Erythroblast (primary cell): ENCODE data around the gene WNT7A.

Experiments used
- DNase-seq, 2 experiments: peaks; one replicate each; lab custom pipeline; 2025; lab: John Stamatoyannopoulos, UW
- GATA1 ChIP-seq: IDR thresholded peaks from 2 replicates; pipeline ENCODE4 v1.6.1; 2011; ENCODE audit warnings: low read depth, mild to moderate bottlenecking, control low read depth, low read length, moderate library complexity
- POLR2A ChIP-seq: IDR thresholded peaks from 2 replicates; pipeline ENCODE4 v1.6.1; 2011; ENCODE audit warnings: mild to moderate bottlenecking, low read length

Gene WNT7A

GRCh38 chr3:13772885-13773745 is 106.8 kb downstream of the WNT7A start:
- DNase-seq: no peak
- TF ChIP-seq POLR2A (no peak), GATA1 (no peak)

GRCh38 chr3:13772321-13772745 is 107.5 kb downstream of the WNT7A start:
- no peak for DNase-seq
- TF ChIP-seq POLR2A: no peak
- no peak for TF ChIP-seq GATA1

GRCh38 chr3:13771496-13771895 is 108.4 kb downstream of the WNT7A start:
- no peak for DNase-seq
- no peak for TF ChIP-seq POLR2A
- TF ChIP-seq GATA1: no peak

GRCh38 chr3:13770170-13771169 is 109.4 kb downstream of the WNT7A start:
- TF ChIP-seq POLR2A: no peak
- no peak for TF ChIP-seq GATA1
- no peak for DNase-seq

DNA sequence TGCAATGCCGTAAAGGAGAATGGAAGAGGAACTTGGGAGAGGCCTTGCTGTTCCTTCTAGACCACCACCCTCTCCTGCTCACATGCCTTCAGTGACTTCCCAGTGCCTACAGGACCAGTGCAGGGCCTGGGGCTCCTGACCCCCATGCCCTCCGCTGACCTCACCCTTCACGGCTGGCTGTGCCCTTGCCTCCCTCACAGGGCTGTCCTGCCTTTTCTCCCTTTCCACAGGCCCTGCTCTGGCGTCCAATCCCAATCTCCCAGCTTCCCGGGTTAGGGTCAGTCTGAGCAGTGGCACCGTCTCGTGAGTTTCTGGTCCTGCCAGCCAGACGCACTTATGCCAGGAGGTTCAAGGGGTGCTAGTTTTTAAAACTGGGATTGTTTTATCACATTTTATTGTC is 110.4 kb downstream of the WNT7A start:
- TF ChIP-seq GATA1 (no peak), POLR2A (no peak)
- no peak for DNase-seq

DNA sequence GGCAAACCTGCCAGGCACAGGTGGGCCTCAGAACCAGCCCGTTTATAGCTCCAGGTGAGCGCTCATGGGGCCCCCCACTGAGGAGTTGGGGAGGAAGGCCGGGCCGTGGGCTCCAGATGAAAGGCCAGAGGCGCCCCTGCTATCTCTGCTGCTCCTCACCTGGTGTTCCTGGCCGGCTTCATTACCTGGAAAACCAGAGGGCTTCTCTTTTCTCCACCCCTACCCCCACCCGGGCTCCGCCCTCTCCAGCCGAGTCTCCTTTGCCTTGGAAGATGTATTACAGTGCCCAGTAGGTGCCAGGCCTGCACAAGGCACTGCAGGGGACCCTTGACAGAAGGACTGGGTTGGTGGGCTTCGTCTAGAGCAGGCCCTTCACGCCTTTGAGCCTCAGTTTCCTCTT is 111.4 kb downstream of the WNT7A start:
- TF ChIP-seq POLR2A (no peak), GATA1 (no peak)
- DNase-seq: no peak

DNA sequence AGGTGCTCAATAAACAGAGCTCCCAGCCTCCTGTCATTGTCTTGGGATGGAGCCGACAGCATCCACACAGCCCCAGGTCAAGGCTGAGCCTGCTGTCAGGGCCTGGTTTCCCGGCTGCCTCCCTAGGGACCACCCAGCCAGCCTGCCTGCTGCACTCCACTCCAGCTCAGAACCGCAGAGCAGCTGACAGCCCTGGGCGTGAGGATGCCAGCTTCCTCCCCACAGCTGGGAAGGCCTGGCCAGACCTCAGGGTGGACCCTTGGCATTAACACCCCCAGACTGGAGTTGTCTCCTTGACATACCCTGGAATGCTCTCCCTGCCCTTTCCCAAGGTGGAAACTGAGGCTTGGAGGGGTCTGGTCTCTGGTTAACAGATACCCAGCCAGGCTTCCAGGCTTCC is 112.0 kb downstream of the WNT7A start:
- TF ChIP-seq POLR2A (no peak), GATA1 (no peak)
- DNase-seq: no peak

DNA sequence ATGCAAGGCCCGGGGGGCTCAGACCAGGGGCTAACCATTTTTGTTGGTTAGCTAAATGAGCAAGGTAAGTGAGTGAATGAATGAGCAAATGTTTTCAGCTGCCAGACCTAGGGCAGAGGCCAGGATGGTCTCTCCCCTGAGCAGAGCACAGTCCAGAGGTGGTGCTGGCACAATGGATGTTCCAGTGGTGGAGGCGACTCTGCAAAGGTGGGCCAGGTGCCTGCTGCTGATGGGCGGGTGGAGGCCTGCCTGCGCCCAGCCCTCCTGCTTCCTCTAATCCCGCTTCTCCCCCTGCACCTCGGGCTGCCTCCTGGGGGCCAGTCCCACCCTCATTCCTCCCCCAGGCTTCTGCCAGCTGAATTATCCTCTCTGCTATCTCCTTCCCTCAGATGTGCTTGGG is 112.8 kb downstream of the WNT7A start:
- TF ChIP-seq GATA1: no peak
- no peak for TF ChIP-seq POLR2A
- DNase-seq: no peak
